KMS-11 (cell line): Measurements from ENCODE around the gene RAD51B.

Experiments
- H2AFZ ChIP-seq: fragments of 200-600 bp; sonication (generic); 2 replicates; pipeline ENCODE4 v1.6.1; 2016; ENCODE audit warnings: antibody characterized with exemption, mixed run types, low read depth
- H3K27ac ChIP-seq: fragments of 200-600 bp; sonication (generic); 2 replicates; pipeline ENCODE4 v1.6.1; 2016; ENCODE audit warnings: mild to moderate bottlenecking, mixed run types
- H3K27me3 ChIP-seq: fragments of 200-600 bp; sonication (generic); 2 replicates; pipeline ENCODE4 v1.6.1; 2017; ENCODE audit warnings: mild to moderate bottlenecking, low read depth, mixed run types, moderate library complexity; ENCODE audit not compliant: insufficient read depth
- H3K36me3 ChIP-seq: fragments of 200-600 bp; sonication (generic); 2 replicates; pipeline ENCODE4 v1.6.1; 2017; ENCODE audit warnings: mild to moderate bottlenecking, mixed run types; ENCODE audit not compliant: insufficient read depth
- H3K4me1 ChIP-seq: fragments of 200-600 bp; sonication (generic); 2 replicates; pipeline ENCODE4 v1.6.1; 2016; ENCODE audit warnings: mild to moderate bottlenecking, low read depth, mixed run types; ENCODE audit not compliant: poor library complexity, severe bottlenecking
- H3K4me2 ChIP-seq: fragments of 200-600 bp; sonication (generic); 2 replicates; pipeline ENCODE4 v1.7.0; 2016; ENCODE audit warnings: mild to moderate bottlenecking, mixed run types
- H3K4me3 ChIP-seq: fragments of 200-600 bp; sonication (generic); IDR thresholded peaks from 2 replicates; pipeline ENCODE4 v1.6.1; 2017; ENCODE audit warnings: low read depth, low read length, mixed read lengths; ENCODE audit not compliant: insufficient read depth
- H3K79me2 ChIP-seq: fragments of 200-600 bp; sonication (generic); 2 replicates; pipeline ENCODE4 v1.6.1; 2016; ENCODE audit warnings: low read depth, mixed run types; ENCODE audit not compliant: insufficient read depth
- H3K9ac ChIP-seq: fragments of 200-600 bp; sonication (generic); 2 replicates; pipeline ENCODE4 v1.6.1; 2016; ENCODE audit warnings: mild to moderate bottlenecking, mixed run types
- H4K20me1 ChIP-seq: fragments of 200-600 bp; sonication (generic); 2 replicates; pipeline ENCODE4 v1.6.1; 2016; ENCODE audit warnings: mild to moderate bottlenecking, mixed run types; ENCODE audit not compliant: insufficient read depth
- CTCF ChIP-seq: fragments of 200-600 bp; sonication (generic); conservative IDR thresholded peaks from 2 replicates; pipeline ENCODE4 v1.6.1; 2017; ENCODE audit warnings: low read depth, mild to moderate bottlenecking, antibody characterized with exemption, low read length, moderate library complexity, mixed read lengths

Gene RAD51B

GRCh38 chr14:68631394-68632053 lies 811.9 kb downstream of the RAD51B start:
- Histone ChIP-seq H3K27ac (no peak overlapping the region), H3K4me3 (no peak overlapping the region), H3K4me1 (no peaks in the 10 kb centered on the region), H3K36me3 (no peaks in the 10 kb centered on the region), H4K20me1 (no peaks in the 10 kb centered on the region), H3K4me2 (no peak overlapping the region), H3K79me2 (no peaks in the 10 kb centered on the region), H2AFZ (no peak overlapping the region), H3K9ac (no peak overlapping the region), H3K27me3 (no peaks in the 10 kb centered on the region)
- TF ChIP-seq CTCF: no peak

- no peaks in the 10 kb centered on the region for H3K4me1 ChIP-seq
- H4K20me1 ChIP-seq: no peaks in the 10 kb centered on the region
- no peak for TF ChIP-seq CTCF
- no peak overlapping the region for H2AFZ ChIP-seq
- no peaks in the 10 kb centered on the region for H3K27me3 ChIP-seq
- H3K36me3 ChIP-seq: no peaks in the 10 kb centered on the region
- H3K27ac ChIP-seq: no peak overlapping the region
- H3K79me2 ChIP-seq: no peaks in the 10 kb centered on the region
- H3K4me2 ChIP-seq: no peak overlapping the region
- no peak overlapping the region for H3K9ac ChIP-seq
- no peak overlapping the region for H3K4me3 ChIP-seq
Measured at GRCh38 chr14:68632054-68632895, 812.7 kb downstream of the RAD51B start.

GRCh38 chr14:68633131-68633991 lies 813.8 kb downstream of the RAD51B start:
- H4K20me1 ChIP-seq: no peaks in the 10 kb centered on the region
- no peak overlapping the region for H2AFZ ChIP-seq
- H3K79me2 ChIP-seq: no peaks in the 10 kb centered on the region
- no peak overlapping the region for H3K4me2 ChIP-seq
- no peaks in the 10 kb centered on the region for H3K36me3 ChIP-seq
- H3K27ac ChIP-seq: no peak overlapping the region
- no peaks in the 10 kb centered on the region for H3K27me3 ChIP-seq
- no peak overlapping the region for H3K4me3 ChIP-seq
- H3K4me1 ChIP-seq: no peaks in the 10 kb centered on the region
- no peak overlapping the region for H3K9ac ChIP-seq
- TF ChIP-seq CTCF: no peak

- TF ChIP-seq CTCF: no peak
- no peak overlapping the region for H3K27ac ChIP-seq
Measured at GRCh38 chr14:68634332-68634731, 814.8 kb downstream of the RAD51B start.

More at GRCh38 chr14:68634332-68634731, 814.8 kb downstream of the RAD51B start:
- Histone ChIP-seq H3K27me3 (no peaks in the 10 kb centered on the region), H3K36me3 (no peaks in the 10 kb centered on the region), H2AFZ (no peak overlapping the region), H3K4me1 (no peaks in the 10 kb centered on the region), H4K20me1 (no peaks in the 10 kb centered on the region), H3K9ac (no peak overlapping the region), H3K4me2 (no peak overlapping the region), H3K4me3 (no peak overlapping the region), H3K79me2 (no peaks in the 10 kb centered on the region)
